ENCODE results near the gene CTNNA3. TPM values are rescaled to one million over a fixed set of nuclear protein-coding genes. Genes with fewer than 3 reads are reported as not detected.

Gene CTNNA3
- total RNA-seq, 4 donors from 2014 or later: 1.5 to 9.8 (median 4.3) TPM

- DNase-seq: no peak
- Histone ChIP-seq H3K27me3 (no peaks in the 10 kb centered on the region), H3K4me3 (no peak overlapping the region), H3K4me1 (no peaks in the 10 kb centered on the region), H3K27ac (no peak overlapping the region), H3K36me3 (no peaks in the 10 kb centered on the region), H3K9me3 (no peaks in the 10 kb centered on the region)
- intact Hi-C loops (cut with DNase I; ENCODE audit: low total_unique reads): no loop called here
- TF ChIP-seq, protein P1, sequence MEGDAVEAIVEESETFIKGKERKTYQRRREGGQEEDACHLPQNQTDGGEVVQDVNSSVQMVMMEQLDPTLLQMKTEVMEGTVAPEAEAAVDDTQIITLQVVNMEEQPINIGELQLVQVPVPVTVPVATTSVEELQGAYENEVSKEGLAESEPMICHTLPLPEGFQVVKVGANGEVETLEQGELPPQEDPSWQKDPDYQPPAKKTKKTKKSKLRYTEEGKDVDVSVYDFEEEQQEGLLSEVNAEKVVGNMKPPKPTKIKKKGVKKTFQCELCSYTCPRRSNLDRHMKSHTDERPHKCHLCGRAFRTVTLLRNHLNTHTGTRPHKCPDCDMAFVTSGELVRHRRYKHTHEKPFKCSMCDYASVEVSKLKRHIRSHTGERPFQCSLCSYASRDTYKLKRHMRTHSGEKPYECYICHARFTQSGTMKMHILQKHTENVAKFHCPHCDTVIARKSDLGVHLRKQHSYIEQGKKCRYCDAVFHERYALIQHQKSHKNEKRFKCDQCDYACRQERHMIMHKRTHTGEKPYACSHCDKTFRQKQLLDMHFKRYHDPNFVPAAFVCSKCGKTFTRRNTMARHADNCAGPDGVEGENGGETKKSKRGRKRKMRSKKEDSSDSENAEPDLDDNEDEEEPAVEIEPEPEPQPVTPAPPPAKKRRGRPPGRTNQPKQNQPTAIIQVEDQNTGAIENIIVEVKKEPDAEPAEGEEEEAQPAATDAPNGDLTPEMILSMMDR (IDR thresholded peaks at IDR 0.05): no peak
- TF ChIP-seq POLR2A (IDR thresholded peaks at IDR 0.05): no peak
Measured at GRCh38 chr10:66405566-66405965, 1290.4 kb downstream of the CTNNA3 start.

GRCh38 chr10:66398669-66399068 lies 1297.3 kb downstream of the CTNNA3 start:
- Histone ChIP-seq H3K36me3 (no peaks in the 10 kb centered on the region), H3K4me1 (no peaks in the 10 kb centered on the region), H3K4me3 (no peak overlapping the region), H3K27me3 (no peaks in the 10 kb centered on the region), H3K9me3 (no peaks in the 10 kb centered on the region), H3K27ac (no peak overlapping the region)
- TF ChIP-seq, protein P1 (IDR thresholded peaks at IDR 0.05): no peak
- TF ChIP-seq POLR2A (IDR thresholded peaks at IDR 0.05): no peak
- intact Hi-C loops (cut with DNase I; ENCODE audit: low total_unique reads): no loop called here
- DNase-seq: no peak

DNA sequence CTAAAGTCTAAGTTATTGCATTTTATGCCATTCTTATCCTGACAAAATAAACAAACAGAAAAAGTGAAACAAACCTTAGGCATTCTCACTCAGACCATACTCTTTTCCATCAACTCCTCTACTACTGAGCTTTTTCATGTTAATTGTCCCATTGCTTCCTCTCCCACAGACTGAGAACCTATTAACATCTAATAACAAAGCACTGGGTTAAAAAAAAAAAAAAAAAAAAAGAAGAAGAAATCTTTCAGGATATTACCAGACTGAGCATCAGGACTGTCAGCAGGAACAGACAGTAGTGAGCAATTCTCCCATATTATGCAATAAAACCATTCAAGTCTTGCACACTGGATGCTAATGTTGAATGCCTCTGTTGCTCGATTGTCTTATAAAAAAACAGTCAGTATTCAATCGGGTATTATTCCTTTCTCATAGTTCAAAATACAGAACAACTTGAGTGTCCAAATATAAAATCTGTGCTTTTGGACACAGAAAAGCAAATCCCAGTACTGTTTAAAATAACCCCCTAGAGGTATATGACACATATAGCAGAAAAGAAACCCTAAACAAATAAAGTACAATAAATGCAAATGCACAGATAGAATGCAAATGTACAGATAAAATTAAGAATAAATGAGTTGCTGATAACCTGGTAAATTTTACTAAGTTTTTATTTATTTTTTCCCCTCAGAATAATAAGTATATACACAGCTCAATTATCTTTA lies 1301.5 kb downstream of the CTNNA3 start:
- intact Hi-C loops (cut with DNase I; ENCODE audit: low total_unique reads): no loop called here
- Histone ChIP-seq H3K27ac (no peak overlapping the region), H3K9me3 (no peaks in the 10 kb centered on the region), H3K4me1 (no peaks in the 10 kb centered on the region), H3K36me3 (no peaks in the 10 kb centered on the region), H3K27me3 (no peaks in the 10 kb centered on the region), H3K4me3 (no peak overlapping the region)
- DNase-seq: no peak
- no peak for TF ChIP-seq POLR2A (IDR thresholded peaks at IDR 0.05)
- TF ChIP-seq, protein P1 (IDR thresholded peaks at IDR 0.05): no peak

GRCh38 chr10:66390926-66391325 lies 1305.1 kb downstream of the CTNNA3 start:
- DNase-seq: no peak
- intact Hi-C loops (cut with DNase I; ENCODE audit: low total_unique reads): no loop called here
- no peak for TF ChIP-seq POLR2A (IDR thresholded peaks at IDR 0.05)
- TF ChIP-seq, protein P1 (IDR thresholded peaks at IDR 0.05): no peak
- H3K4me3 ChIP-seq: no peak overlapping the region
- no peaks in the 10 kb centered on the region for H3K9me3 ChIP-seq
- no peaks in the 10 kb centered on the region for H3K4me1 ChIP-seq
- H3K36me3 ChIP-seq: no peaks in the 10 kb centered on the region
- no peaks in the 10 kb centered on the region for H3K27me3 ChIP-seq
- H3K27ac ChIP-seq: no peak overlapping the region

DNA sequence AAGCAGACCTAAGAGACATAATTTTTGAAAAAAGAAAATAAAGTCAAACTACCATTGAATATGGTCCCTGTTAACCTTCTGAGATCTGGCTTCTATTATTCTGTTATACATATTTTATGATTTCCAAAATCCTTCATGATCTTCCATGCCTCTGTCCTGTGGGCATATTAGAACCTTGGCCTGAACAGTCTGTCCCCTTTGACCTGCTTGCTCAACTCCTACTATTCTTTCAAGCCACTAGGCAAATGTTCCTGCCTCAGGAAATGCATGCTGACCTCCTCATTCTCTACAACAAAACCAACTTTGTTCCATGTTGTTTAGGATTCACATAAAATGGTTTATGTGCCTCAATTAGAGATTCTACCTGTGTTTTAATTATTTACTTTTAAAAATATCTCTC lies 1315.0 kb downstream of the CTNNA3 start:
- no peak overlapping the region for H3K27ac ChIP-seq
- no peak overlapping the region for H3K4me3 ChIP-seq
- intact Hi-C loops (cut with DNase I; ENCODE audit: low total_unique reads): no loop called here
- no peaks in the 10 kb centered on the region for H3K27me3 ChIP-seq
- H3K9me3 ChIP-seq: no peaks in the 10 kb centered on the region
- DNase-seq: no peak
- H3K36me3 ChIP-seq: no peaks in the 10 kb centered on the region
- TF ChIP-seq, protein P1 (IDR thresholded peaks at IDR 0.05): no peak
- no peak for TF ChIP-seq POLR2A (IDR thresholded peaks at IDR 0.05)
- H3K4me1 ChIP-seq: no peaks in the 10 kb centered on the region

Data from uterus (tissue), 4 donors.